WERI-Rb-1 (cell line): ENCODE data around the gene FBXW7.

Experiments
- DNase-seq: peaks from one replicate; pipeline ENCODE4 v3.0.0-alpha.2; 2020
- H3K27ac ChIP-seq: fragments of 250-450 bp; sonication (Bioruptor Pico); 2 replicates; pipeline ENCODE4 v1.5.1; 2020; ENCODE audit warnings: mild to moderate bottlenecking, moderate library complexity
- H3K27me3 ChIP-seq: fragments of 250-450 bp; sonication (Bioruptor Pico); 2 replicates; pipeline ENCODE4 v1.5.1; 2021; ENCODE audit warnings: mild to moderate bottlenecking, low read depth, moderate library complexity; ENCODE audit not compliant: insufficient read depth, severe bottlenecking
- H3K36me3 ChIP-seq: fragments of 250-450 bp; sonication (Bioruptor Pico); 2 replicates; pipeline ENCODE4 v1.5.1; 2020; ENCODE audit warnings: mild to moderate bottlenecking, moderate library complexity
- H3K4me3 ChIP-seq: 2 replicates; pipeline ENCODE4 v1.5.1; 2011; ENCODE audit warnings: low read depth, mild to moderate bottlenecking, control low read depth, low read length
- H3K9me3 ChIP-seq: fragments of 250-450 bp; sonication (Bioruptor Pico); 2 replicates; pipeline ENCODE4 v1.5.1; 2021; ENCODE audit warnings: mild to moderate bottlenecking, moderate library complexity; ENCODE audit not compliant: severe bottlenecking
- TF ChIP-seq, protein P1 (sequence below): IDR thresholded peaks from 2 replicates; pipeline ENCODE4 v1.5.1; 2011; ENCODE audit warnings: low read depth, mild to moderate bottlenecking, control low read depth, inconsistent platforms, low read length

Gene FBXW7

DNA sequence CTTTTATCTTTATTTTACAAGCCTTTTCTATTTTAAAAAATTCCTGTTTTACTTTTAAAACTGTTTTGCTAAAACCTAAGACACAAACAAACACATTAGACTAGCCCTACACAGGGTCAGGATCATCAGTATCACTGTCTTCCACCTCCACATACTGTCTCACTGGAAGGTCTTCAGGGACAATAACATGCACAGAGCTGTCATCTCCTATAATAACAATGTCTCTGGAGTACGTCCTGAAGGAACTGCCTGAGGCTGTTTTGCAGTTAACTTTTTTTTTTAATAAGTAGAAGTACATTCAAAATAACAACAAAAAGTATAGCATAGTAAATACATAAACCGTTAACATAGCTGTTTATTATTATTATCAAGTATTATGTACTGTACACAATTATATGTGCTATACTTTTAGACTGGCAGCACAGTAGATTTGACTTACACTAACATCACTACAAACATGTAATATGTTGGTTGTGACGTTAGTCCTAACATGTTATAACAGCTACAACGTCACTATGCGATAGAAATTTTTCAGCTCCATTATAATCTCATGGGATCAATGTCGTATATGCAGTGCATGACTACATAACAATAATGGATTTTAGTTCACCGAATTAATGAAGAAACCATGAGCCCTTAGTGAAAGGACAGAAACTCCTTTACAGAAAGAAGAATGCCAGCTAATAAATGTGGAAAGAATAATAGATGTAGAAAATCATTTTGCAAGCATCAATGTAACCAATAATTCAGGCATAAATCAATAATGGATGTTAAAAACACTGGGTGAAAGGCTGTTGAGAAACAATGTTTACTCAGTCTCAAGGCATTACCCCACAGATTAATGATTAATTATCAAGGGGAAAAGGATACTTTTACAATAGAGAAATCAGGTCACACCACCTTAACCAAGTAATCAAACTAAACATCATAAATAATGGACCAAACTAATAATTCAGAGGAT is 49.2 kb downstream of the FBXW7 start:
- no peak overlapping the region for H3K4me3 ChIP-seq
- no peak overlapping the region for H3K27ac ChIP-seq
- no peaks in the 10 kb centered on the region for H3K9me3 ChIP-seq
- DNase-seq = no peak
- H3K27me3 ChIP-seq = no peaks in the 10 kb centered on the region
- TF ChIP-seq, protein P1, sequence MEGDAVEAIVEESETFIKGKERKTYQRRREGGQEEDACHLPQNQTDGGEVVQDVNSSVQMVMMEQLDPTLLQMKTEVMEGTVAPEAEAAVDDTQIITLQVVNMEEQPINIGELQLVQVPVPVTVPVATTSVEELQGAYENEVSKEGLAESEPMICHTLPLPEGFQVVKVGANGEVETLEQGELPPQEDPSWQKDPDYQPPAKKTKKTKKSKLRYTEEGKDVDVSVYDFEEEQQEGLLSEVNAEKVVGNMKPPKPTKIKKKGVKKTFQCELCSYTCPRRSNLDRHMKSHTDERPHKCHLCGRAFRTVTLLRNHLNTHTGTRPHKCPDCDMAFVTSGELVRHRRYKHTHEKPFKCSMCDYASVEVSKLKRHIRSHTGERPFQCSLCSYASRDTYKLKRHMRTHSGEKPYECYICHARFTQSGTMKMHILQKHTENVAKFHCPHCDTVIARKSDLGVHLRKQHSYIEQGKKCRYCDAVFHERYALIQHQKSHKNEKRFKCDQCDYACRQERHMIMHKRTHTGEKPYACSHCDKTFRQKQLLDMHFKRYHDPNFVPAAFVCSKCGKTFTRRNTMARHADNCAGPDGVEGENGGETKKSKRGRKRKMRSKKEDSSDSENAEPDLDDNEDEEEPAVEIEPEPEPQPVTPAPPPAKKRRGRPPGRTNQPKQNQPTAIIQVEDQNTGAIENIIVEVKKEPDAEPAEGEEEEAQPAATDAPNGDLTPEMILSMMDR = no peak
- H3K36me3 ChIP-seq = no peaks in the 10 kb centered on the region

DNA sequence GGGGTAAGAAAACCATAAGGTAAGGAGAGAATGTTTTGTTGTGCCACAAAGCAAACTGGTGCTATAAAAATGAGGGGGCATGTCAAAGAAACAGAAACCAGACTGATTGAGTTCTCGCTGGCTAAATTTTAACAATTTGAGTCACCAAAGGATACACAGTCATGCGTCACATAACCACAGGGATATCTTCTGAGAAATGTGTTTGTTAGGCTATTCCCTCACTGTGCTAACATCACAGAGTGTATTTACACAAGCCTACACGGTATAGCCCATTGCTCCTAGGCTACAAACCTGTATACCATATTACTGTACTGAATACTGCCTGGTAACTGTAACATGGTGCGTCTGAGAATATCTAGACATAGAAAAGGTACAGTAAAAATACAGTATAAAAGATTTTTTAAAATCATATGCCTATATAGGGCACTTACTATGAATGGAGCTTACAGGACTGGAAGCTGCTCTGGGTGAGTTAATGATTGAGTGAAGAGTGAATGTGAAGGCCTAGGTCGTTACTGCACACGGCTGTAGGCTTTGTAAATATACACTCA is 50.1 kb downstream of the FBXW7 start:
- no peak for DNase-seq
- no peak overlapping the region for H3K27ac ChIP-seq
- H3K4me3 ChIP-seq = no peak overlapping the region

DNA sequence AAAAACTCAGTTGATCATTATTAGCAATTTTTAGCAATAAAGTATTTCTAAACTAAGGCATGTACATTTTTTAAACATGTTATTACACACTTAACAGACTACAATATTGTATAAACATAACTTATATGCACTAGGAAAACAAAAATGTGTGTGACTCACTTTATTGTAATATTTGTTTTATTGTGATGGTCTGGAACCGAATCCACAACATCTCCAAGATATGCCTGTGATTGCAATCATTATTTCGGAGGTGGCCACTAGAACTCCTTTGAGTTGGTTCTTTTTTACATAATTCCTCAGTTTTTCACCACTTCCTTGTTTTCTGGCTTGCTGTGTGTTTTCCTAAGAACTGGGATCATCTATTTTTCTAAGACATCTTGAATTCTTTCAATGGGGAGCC is 53.7 kb downstream of the FBXW7 start:
- no peaks in the 10 kb centered on the region for H3K27me3 ChIP-seq

More for the DNA sequence above, 50.1 kb downstream of the FBXW7 start:
- H3K27me3 ChIP-seq = no peaks in the 10 kb centered on the region
- no peaks in the 10 kb centered on the region for H3K36me3 ChIP-seq
- no peaks in the 10 kb centered on the region for H3K9me3 ChIP-seq
- TF ChIP-seq, protein P1 = no peak

DNA sequence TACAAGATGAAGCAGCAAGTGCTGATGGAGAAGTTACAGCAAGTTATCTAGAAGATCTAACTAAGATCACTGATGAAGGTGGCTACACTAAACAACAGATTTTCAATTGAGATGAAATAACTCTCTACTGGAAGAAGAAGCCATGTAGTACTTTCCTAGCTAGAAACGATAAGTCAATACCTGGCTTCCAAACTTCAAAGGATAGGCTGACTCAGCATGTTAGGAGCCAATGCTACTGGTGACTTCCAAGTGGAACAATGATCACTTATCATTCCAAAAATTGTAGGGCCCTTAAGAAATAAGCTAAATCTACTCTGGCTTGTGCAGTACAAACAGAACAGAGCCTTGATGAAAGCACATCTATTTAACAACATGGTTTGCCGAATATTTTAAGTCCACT is 55.0 kb downstream of the FBXW7 start:
- H3K27ac ChIP-seq = no peak overlapping the region
- H3K4me3 ChIP-seq = no peak overlapping the region
- H3K27me3 ChIP-seq = no peaks in the 10 kb centered on the region
- H3K9me3 ChIP-seq = no peaks in the 10 kb centered on the region
- DNase-seq = no peak
- TF ChIP-seq, protein P1 = no peak
- H3K36me3 ChIP-seq = no peaks in the 10 kb centered on the region

More for the DNA sequence above, 53.7 kb downstream of the FBXW7 start:
- Histone ChIP-seq H3K27ac (no peak overlapping the region), H3K36me3 (no peaks in the 10 kb centered on the region), H3K9me3 (no peaks in the 10 kb centered on the region), H3K4me3 (no peak overlapping the region)
- DNase-seq = no peak
- TF ChIP-seq, protein P1 = no peak

DNA sequence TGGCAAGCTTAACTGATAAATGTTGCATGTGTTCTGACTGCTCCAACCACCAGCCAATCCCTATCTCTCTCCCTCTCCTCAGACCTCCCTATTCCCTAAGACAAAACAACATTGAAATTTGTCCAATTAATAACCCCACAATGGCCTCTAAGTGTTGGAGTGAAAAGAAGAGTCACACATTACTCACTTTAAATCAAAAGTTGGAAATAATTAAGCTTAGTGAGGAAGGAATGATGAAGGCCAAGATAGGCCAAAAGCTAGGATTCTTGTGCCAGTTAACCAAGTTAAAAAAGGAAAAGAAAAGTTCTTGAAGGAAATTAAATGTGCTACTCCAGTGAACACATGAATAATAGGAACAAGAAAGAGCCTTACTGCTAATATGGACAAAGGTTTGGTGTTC is 55.6 kb downstream of the FBXW7 start:
- H3K27me3 ChIP-seq = no peaks in the 10 kb centered on the region
- no peak for DNase-seq
- H3K27ac ChIP-seq = no peak overlapping the region
- no peaks in the 10 kb centered on the region for H3K9me3 ChIP-seq
- TF ChIP-seq, protein P1 = no peak
- H3K36me3 ChIP-seq = no peaks in the 10 kb centered on the region
- no peak overlapping the region for H3K4me3 ChIP-seq
